Daoy (cell line): ENCODE results near the gene TSGA10IP. TPM values are rescaled to one million over a fixed set of nuclear protein-coding genes. Genes with fewer than 3 reads are reported as not detected.

Experiments
- DNase-seq: peaks from one replicate; pipeline ENCODE4 v3.0.0-alpha.2; 2015; ENCODE audit warnings: low read depth
- total RNA-seq: library from RNA; depleted of rRNA; stranded (reverse); fragments of >200 nt; shearing (Covaris generic); gene quantifications from 2 replicates; pipeline ENCODE4 v1.2.3, GENCODE V29; 2014

The TSGA10IP gene
- total RNA-seq, 1 experiment from 2014 or later = not detected

GRCh38 chr11:65917434-65918210 is 27.7 kb upstream of the TSGA10IP start:
- peak; percentile 39 for DNase-seq

GRCh38 chr11:65918211-65919140 is 26.8 kb upstream of the TSGA10IP start, which contains the start of gene C11orf68:
Gene C11orf68, minus strand, starts transcription at chr11:65919062. Its CDS starts 31 bp downstream, at chr11:65919031.
- DNase-seq = no peak

GRCh38 chr11:65919141-65919572 is 26.1 kb upstream of the TSGA10IP start, which contains the start of gene DRAP1:
Gene DRAP1, plus strand, starts transcription at chr11:65919426. Its CDS starts 76 bp downstream, at chr11:65919502.
- peak; percentile 99 for DNase-seq

DNA sequence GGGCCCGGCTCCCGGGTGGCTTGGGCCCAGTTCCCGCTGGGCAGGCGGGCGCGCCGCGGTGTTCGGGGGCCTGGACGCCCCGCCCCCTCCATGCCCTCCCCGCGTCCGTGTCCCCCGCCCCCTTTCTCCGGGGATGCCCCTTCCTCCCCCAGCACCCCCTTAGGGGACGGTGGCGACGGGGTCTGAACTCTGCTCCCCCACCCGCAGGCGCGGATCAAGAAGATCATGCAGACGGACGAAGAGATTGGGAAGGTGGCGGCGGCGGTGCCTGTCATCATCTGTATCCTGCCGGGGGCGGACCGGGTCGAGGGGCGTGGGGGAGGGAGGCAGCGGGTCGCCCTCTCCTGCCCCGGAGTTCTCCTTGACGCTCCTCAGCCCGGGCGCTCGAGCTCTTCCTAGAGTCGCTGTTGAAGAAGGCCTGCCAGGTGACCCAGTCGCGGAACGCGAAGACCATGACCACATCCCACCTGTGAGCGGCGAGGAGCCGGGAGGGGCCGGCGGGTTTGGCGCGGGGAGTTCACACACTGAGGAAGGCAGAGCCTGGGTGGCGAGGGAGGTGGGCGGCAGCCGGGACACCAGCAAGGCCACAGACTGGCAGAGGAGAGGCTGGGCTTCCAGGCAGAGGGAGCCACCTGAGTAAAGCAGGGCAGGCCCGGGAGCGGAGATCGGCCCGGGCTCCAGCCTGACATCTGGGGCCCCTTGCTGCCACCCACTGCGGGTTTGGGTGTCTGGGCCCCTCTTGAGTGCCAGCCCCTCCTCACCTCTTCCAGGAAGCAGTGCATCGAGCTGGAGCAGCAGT is 25.5 kb upstream of the TSGA10IP start:
- peak; percentile 55 for DNase-seq

- DNase-seq = no peak
Observed at GRCh38 chr11:65920372-65920802, 24.9 kb upstream of the TSGA10IP start.

DNA sequence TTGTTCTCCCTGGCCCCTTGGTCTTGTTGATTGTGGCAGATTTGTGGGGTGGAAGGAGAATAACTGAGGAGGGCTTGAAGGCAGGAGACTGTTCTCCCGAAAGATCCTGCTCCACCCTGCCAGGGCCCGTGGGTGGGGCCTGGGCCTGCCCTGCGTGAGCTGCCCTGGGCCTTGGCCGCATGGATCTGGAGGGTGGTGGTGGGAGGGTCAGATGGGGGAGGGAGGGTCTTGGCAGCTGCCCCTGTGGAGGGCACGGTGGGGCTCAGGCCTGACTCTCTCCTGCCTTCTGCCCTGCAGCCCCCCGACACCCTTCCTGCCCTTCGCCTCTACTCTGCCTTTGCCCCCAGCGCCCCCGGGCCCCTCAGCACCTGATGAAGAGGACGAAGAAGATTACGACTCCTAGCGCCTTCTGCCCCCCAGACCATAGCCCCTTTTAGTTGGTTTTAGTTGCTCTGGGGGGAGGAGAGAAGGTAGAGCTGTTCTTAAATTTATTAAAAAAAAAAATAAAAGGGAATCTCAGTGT is 24.2 kb upstream of the TSGA10IP start:
- no peak for DNase-seq

- no peak for DNase-seq
Observed at GRCh38 chr11:65921876-65922275, 23.4 kb upstream of the TSGA10IP start.

GRCh38 chr11:65922565-65922964 is 22.7 kb upstream of the TSGA10IP start:
- no peak for DNase-seq

GRCh38 chr11:65925397-65925796 is 19.9 kb upstream of the TSGA10IP start:
- no peak for DNase-seq

GRCh38 chr11:65927904-65928397 is 17.3 kb upstream of the TSGA10IP start:
- peak; percentile 56 for DNase-seq

DNA sequence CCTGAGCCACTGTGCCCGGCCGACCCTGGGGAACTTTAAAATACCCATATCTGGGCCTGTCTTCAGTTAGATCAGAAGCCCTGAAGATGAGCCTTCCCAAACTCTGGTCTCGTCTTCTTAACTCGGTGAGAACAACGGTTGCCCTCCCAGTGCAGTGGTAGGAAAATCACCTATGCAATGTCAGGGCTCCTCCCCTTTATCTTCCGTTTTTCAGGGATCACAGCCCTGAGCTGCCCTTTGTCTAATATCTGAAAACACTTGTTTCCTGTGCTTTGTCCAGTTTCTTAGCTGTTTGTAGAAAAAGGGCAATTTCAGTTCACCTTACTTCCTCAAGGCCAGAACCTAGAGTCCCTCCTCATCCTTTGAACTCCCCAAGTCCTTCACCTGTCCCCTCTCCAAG is 16.6 kb upstream of the TSGA10IP start:
- DNase-seq = no peak

DNA sequence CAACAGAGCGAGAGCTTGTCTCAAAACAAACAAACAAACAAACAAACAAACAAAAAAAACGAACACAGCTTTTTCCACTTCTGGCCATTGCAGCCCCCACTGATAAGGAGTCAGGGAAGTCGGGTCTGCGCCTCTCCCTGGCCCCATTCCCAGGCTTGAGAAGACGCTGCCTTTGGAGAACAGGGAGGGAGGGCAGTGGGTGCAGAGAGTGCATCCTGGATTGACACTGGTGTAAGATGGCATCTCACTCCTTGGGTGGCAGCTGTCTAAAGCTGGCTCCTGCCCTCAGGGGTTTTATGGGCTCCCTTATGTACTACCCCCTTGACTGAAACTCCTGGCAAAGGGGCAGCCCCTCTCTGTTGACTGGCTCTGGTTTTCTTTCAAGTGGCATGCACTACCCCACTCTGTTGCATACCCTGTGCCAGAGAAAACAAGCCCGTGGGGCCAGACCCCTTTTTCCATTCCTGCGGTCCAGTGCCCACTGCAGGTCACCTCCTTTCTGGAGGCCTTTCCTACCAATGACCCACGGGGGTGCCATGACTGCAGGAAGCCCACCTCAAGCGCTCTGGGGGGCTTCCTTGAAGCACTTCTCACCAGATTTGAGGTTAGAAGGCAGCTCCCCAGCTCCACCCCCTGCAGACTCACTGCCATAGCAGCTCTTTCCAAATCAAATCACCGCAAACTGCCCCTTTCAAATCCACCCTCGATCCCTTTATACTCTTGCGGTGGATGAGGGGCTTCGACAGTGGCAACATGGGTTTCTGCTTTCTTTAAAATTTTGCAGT is 13.3 kb upstream of the TSGA10IP start:
- DNase-seq = no peak

- peak; percentile 41 for DNase-seq
Observed at GRCh38 chr11:65932558-65932919, 12.7 kb upstream of the TSGA10IP start.

- no peak for DNase-seq
Observed at GRCh38 chr11:65934014-65934413, 11.3 kb upstream of the TSGA10IP start.

GRCh38 chr11:65937766-65938165 is 7.5 kb upstream of the TSGA10IP start:
- no peak for DNase-seq

GRCh38 chr11:65941720-65942310 is 3.5 kb upstream of the TSGA10IP start:
- no peak for DNase-seq

- DNase-seq = no peak
Observed at GRCh38 chr11:65942531-65942930, 2.7 kb upstream of the TSGA10IP start.

DNA sequence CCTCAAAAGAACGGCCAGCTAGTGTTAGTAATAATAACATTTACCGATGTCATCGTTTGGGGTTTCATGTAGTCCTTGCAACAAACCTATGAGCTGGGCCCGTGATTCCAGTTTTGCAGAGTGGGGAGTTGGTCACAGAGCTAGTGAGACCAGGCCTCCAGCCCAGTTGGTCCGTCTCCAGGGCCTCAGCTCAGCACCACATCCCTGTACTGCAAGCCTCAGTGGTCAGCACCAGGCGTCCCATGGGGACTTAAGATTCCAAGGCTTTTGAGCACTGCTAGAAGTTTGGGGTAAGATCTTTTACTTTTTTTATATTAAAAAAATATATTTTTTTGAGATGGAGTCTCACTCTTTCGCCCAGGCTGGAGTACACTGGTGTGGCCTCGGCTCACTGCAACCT is 1.1 kb upstream of the TSGA10IP start:
- no peak for DNase-seq

DNA sequence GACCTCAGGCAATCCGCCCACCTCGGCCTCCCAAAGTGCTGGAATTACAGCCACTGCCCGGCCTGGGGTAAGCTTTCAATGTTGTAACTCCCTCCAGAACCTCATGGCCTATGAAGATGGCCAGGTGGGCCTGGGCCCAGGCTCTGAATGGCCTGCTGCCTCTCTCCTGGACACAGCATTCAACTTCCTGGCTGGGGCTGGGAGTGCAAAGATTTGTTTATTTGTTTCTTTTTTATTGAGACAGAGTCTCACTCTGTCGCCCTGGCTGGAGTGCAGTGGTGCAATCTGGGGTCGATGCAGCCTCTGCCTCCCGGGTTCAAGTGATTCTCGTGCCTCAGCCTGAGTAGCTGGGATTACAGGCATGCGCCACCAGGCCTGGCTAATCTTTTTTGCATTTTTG is 513 bp upstream of the TSGA10IP start:
- DNase-seq = no peak

DNA sequence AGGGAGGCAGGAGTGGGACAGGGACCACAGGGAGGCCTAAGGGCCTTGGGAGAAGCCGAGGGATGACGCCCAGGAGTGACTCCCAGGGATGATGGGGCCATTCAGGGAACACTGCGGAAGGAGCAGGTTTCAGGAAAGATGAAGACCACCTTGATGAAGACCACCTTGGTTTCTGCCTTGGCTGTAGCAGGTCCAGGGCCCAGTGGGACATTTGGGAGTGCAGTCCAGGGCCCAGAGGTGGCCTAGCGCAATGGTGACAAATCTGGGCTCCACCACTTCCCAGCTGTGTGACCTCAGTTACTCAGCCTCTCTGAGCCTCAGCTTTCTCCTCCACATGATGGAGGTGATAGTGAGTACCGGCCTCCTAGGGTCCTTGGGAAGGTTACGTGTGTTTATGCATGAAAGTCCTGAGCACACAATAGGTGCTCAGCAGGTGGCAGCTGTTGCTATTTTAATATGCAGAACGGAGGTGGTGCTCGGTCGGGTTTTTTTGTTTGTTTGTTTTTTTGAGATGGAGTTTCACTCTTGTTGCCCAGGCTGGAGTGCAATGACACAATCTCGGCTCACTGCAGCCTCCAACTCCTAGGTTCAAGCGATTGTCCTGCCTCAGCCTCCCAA is 770 bp downstream of the TSGA10IP start:
- DNase-seq = no peak
